Measurements from ENCODE around the gene ITGA4. TPM values are rescaled to one million over a fixed set of nuclear protein-coding genes. Genes with fewer than 3 reads are reported as not detected.
A peak's percentile ranks its signal among the peaks of the same experiment; 100 is the strongest.

Gene ITGA4
- polyA plus RNA-seq, 2 of the 4 experiments (the other 2 are of a cell fraction), result 1.7 to 2.5 TPM

DNA sequence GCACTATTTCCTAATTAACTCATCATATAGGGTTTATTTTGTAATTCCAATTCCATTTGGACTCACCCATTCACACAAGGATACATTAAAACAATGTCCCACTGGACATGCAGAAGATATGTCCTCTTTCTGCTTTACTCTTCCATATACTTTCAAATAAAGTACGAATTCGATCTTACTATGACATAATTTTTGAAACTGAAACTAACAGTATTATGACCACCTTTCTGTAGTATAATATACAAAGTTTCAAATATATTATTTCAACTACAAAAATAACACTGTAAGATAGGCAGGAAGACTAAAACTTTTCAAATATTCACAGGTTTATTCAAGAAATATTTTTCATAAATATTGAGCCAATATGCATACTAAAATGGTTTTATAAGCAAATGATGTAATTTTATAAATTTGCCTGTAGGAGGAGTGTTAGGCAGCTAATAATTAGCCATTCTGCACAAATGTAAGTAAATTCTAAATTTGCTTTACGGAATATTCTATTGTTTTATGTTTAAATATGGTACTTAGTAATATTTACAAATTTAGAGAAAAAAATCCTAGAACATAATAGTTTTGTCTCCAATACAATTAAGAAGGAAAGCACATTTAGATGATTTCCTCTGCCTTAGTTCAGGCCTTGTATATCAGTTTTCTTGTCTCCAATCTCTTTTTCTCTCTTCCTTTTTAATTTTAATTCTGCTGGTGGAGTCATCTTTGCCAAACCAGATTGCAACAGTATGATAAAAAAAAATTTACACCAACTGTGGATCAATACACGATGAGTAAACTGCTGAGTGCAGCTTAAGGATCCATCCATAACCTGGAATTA, 113.9 kb downstream of the ITGA4 start:
- Histone ChIP-seq H3K4me1 (no peaks in the 10 kb centered on the region), H3K4me2 (peak overlapping the region; percentile 51), H3K27ac (no peak overlapping the region), H3K9me3 (no peaks in the 10 kb centered on the region), H3K4me3 (no peak overlapping the region)
- POLR2A ChIA-PET, result no interaction called here
- ATAC-seq (no peak), DNase-seq (ENCODE audit: low read depth in 1 of 2, low spot score in 1 of 2) (peak in 1 of 2 experiments; percentile 14), FAIRE-seq (no peak)
- WGBS (ENCODE audit: missing lambda C conversion rate), result 23% methylated on average over 4 of the region's 4 CpGs
- TF ChIP-seq RAD21 (conservative IDR thresholded peaks at IDR 0.05 in 1 of 2, IDR thresholded peaks at IDR 0.05 in 1 of 2), result peak in 1 of 2 experiments; percentile 29; a peak in 1 of 5 replicates
- TF ChIP-seq, protein P1, sequence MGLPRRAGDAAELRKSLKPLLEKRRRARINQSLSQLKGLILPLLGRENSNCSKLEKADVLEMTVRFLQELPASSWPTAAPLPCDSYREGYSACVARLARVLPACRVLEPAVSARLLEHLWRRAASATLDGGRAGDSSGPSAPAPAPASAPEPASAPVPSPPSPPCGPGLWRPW (IDR thresholded peaks at IDR 0.05), result no peak
- TF ChIP-seq, protein P2, sequence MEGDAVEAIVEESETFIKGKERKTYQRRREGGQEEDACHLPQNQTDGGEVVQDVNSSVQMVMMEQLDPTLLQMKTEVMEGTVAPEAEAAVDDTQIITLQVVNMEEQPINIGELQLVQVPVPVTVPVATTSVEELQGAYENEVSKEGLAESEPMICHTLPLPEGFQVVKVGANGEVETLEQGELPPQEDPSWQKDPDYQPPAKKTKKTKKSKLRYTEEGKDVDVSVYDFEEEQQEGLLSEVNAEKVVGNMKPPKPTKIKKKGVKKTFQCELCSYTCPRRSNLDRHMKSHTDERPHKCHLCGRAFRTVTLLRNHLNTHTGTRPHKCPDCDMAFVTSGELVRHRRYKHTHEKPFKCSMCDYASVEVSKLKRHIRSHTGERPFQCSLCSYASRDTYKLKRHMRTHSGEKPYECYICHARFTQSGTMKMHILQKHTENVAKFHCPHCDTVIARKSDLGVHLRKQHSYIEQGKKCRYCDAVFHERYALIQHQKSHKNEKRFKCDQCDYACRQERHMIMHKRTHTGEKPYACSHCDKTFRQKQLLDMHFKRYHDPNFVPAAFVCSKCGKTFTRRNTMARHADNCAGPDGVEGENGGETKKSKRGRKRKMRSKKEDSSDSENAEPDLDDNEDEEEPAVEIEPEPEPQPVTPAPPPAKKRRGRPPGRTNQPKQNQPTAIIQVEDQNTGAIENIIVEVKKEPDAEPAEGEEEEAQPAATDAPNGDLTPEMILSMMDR (IDR thresholded peaks at IDR 0.05), result peak; percentile 13; the same call in 1 of the 3 replicates
- CTCF ChIA-PET, result interaction anchor here (4.3 to 10.3 kb wide), 2 partner anchors 145 to 507 kb away, joined by 23 to 129 read pairs; no protein-coding TSS in a partner anchor

DNA sequence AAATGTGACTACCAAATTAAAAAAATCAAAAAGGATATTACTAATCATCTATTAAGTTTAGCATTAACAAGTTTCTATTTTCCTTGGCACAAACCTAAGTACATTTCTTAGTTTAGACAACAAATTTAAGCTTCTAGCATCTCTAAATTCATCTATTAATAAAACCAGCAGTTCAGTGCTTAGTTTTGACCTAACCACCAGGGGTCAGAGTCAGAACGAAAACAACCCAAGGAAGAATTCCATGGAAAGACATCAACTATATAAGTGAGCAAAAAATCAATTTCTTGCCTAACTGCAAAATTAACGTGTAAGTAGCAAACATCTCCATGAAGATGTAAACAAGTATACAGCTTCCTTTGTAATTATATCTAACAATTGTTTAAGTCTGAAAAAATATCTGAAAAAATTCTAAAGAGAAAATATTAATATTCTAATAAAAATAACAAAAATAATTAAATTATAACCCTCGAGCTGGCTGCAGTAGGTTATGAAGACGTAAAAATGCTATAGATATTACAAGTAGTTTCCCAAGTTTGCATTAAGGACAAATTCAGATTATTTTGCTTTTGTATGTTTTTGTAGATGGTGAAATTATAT, 116.1 kb downstream of the ITGA4 start:
- POLR2A ChIA-PET, result no interaction called here
- 2% methylated on average over 4 of the region's 4 CpGs for WGBS (ENCODE audit: missing lambda C conversion rate)
- DNase-seq (ENCODE audit: low read depth in 1 of 2, low spot score in 1 of 2), result peak; percentile 13 to 40
- ATAC-seq, result peak in 1 of 2 experiments; percentile 72; a peak in 3 of 6 replicates
- TF ChIP-seq SMC3 (IDR thresholded peaks at IDR 0.05) (peak; percentile 88), ZC3H11A (IDR thresholded peaks at IDR 0.05) (no peak), RAD21 (conservative IDR thresholded peaks at IDR 0.05 in 1 of 2, IDR thresholded peaks at IDR 0.05 in 1 of 2) (peak; percentile 79 to 80)
- TF ChIP-seq, protein P2 (IDR thresholded peaks at IDR 0.05), result peak; percentile 73
- Histone ChIP-seq H3K4me1 (no peaks in the 10 kb centered on the region), H3K4me3 (no peak overlapping the region), H3K4me2 (no peak overlapping the region), H3K27ac (no peak overlapping the region), H3K9me3 (no peaks in the 10 kb centered on the region)
- FAIRE-seq, result no peak
- CTCF ChIA-PET, result interaction anchor here (0.6 to 10.3 kb wide), 17 partner anchors 9 to 523 kb away, joined by 3 to 129 read pairs (median 4); partner anchors contain the start of gene CERKL

DNA sequence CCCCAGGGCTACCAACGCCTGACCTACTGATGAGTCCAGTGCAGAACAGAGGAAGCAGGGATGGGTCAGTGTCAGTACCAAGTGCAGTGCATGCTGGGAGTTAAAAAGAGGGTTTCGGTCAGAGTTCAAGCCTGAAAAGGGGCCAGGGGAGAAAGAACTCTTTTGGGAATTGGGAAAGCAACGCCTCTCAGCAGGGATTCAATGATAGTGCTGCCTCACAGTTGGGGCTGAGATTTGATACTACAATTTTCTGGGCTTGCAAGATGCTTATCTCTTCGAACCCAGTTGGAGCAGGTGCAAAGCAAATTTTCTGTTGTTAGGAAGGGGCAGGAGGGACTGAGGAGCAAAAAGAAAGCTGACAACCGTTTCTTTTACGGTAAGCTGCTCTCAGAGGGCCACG, 117.1 kb downstream of the ITGA4 start:
- POLR2A ChIA-PET, result no interaction called here

More for the DNA sequence above, 117.1 kb downstream of the ITGA4 start:
- DNase-seq (ENCODE audit: low read depth in 1 of 2, low spot score in 1 of 2) (no peak), FAIRE-seq (no peak), ATAC-seq (no peak)
- Histone ChIP-seq H3K4me1 (no peaks in the 10 kb centered on the region), H3K9me3 (no peaks in the 10 kb centered on the region), H3K27ac (no peak overlapping the region), H3K4me3 (no peak overlapping the region), H3K4me2 (no peak overlapping the region)
- no peak for TF ChIP-seq CHD4 (IDR thresholded peaks at IDR 0.05; ENCODE audit: borderline replicate concordance)
- no peak for TF ChIP-seq JUNB (IDR thresholded peaks at IDR 0.05)
- no peak for TF ChIP-seq SREBF2 (IDR thresholded peaks at IDR 0.05)
- TF ChIP-seq NR3C1 (IDR thresholded peaks at IDR 0.05), result no peak
- TF ChIP-seq RNF2 (IDR thresholded peaks at IDR 0.05; ENCODE audit: borderline replicate concordance, low read depth), result no peak
- TF ChIP-seq EP300 (IDR thresholded peaks at IDR 0.05), result no peak
- no peak for TF ChIP-seq NPAS2 (CRISPR knock-in tag; IDR thresholded peaks at IDR 0.05; ENCODE audit: borderline replicate concordance)
- no peak for TF ChIP-seq EHMT2 (IDR thresholded peaks at IDR 0.05; ENCODE audit: low read depth)
- no peak for TF ChIP-seq KDM5A (IDR thresholded peaks at IDR 0.05)
- no peak for TF ChIP-seq ZNF302 (CRISPR knock-in tag; IDR thresholded peaks at IDR 0.05)
- no peak for TF ChIP-seq JUN (IDR thresholded peaks at IDR 0.05)
- TF ChIP-seq FOSL2 (IDR thresholded peaks at IDR 0.05), result no peak
- TF ChIP-seq FOSL2 (CRISPR knock-in tag; IDR thresholded peaks at IDR 0.05), result no peak
- TF ChIP-seq, protein P3, sequence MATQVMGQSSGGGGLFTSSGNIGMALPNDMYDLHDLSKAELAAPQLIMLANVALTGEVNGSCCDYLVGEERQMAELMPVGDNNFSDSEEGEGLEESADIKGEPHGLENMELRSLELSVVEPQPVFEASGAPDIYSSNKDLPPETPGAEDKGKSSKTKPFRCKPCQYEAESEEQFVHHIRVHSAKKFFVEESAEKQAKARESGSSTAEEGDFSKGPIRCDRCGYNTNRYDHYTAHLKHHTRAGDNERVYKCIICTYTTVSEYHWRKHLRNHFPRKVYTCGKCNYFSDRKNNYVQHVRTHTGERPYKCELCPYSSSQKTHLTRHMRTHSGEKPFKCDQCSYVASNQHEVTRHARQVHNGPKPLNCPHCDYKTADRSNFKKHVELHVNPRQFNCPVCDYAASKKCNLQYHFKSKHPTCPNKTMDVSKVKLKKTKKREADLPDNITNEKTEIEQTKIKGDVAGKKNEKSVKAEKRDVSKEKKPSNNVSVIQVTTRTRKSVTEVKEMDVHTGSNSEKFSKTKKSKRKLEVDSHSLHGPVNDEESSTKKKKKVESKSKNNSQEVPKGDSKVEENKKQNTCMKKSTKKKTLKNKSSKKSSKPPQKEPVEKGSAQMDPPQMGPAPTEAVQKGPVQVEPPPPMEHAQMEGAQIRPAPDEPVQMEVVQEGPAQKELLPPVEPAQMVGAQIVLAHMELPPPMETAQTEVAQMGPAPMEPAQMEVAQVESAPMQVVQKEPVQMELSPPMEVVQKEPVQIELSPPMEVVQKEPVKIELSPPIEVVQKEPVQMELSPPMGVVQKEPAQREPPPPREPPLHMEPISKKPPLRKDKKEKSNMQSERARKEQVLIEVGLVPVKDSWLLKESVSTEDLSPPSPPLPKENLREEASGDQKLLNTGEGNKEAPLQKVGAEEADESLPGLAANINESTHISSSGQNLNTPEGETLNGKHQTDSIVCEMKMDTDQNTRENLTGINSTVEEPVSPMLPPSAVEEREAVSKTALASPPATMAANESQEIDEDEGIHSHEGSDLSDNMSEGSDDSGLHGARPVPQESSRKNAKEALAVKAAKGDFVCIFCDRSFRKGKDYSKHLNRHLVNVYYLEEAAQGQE (IDR thresholded peaks at IDR 0.05), result no peak
- TF ChIP-seq, protein P4, sequence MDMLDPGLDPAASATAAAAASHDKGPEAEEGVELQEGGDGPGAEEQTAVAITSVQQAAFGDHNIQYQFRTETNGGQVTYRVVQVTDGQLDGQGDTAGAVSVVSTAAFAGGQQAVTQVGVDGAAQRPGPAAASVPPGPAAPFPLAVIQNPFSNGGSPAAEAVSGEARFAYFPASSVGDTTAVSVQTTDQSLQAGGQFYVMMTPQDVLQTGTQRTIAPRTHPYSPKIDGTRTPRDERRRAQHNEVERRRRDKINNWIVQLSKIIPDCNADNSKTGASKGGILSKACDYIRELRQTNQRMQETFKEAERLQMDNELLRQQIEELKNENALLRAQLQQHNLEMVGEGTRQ (IDR thresholded peaks at IDR 0.05), result no peak
- TF ChIP-seq HOXA7 (CRISPR knock-in tag; IDR thresholded peaks at IDR 0.05), result no peak
- 55% methylated on average over 7 of the region's 7 CpGs for WGBS (ENCODE audit: missing lambda C conversion rate)
- CTCF ChIA-PET, result interaction anchor here (1.1 to 10.3 kb wide), 7 partner anchors 8 to 156 kb away, joined by 3 to 129 read pairs (median 4); partner anchors contain the start of gene CERKL

Data from A549 (cell line).